Fibroblast of lung (primary cell): ENCODE results near the gene SLC44A1. TPM values are rescaled to one million over a fixed set of nuclear protein-coding genes. Genes with fewer than 3 reads are reported as not detected.

Experiments used
- DNase-seq, 2 donors: peaks; one replicate each; pipeline versions ENCODE4 v3.0.0 to v3.0.0-alpha.2; 2010; ENCODE audit warnings: low read depth in 2 of 2
- H2AFZ ChIP-seq: 2 replicates; pipeline ENCODE4 v1.5.1; 2012; ENCODE audit warnings: low read length, control low read depth, inconsistent platforms
- H3K27ac ChIP-seq: 2 replicates; pipeline ENCODE4 v1.5.1; 2011; ENCODE audit warnings: low read length, control low read depth; ENCODE audit not compliant: insufficient read depth
- H3K27me3 ChIP-seq: 2 replicates; pipeline ENCODE4 v1.5.1; 2011; ENCODE audit warnings: mild to moderate bottlenecking, low read length; ENCODE audit not compliant: control insufficient read depth, insufficient read depth
- H3K36me3 ChIP-seq: 2 replicates; pipeline ENCODE4 v1.5.1; 2011; ENCODE audit warnings: low read length; ENCODE audit not compliant: control insufficient read depth, insufficient read depth
- H3K4me1 ChIP-seq: 2 replicates; pipeline ENCODE4 v1.5.1; 2011; ENCODE audit warnings: low read length; ENCODE audit not compliant: control insufficient read depth, insufficient read depth; ENCODE audit errors: extremely low read depth
- H3K4me2 ChIP-seq: 2 replicates; pipeline ENCODE4 v1.5.1; 2011; ENCODE audit warnings: low read length, control low read depth; ENCODE audit not compliant: insufficient read depth; ENCODE audit errors: extremely low read depth
- H3K4me3 ChIP-seq, 4 experiments: fragments of 200-600 bp in 1 of 4; sonication (generic) in 1 of 4; replicated peaks in 1 of 4; 2 replicates each; pipeline ENCODE4 v1.5.1; 2011 to 2016; ENCODE audit warnings: low read length in 4 of 4, low read depth in 3 of 4, mild to moderate bottlenecking in 3 of 4, control low read depth in 2 of 4, inconsistent platforms in 1 of 4, mixed read lengths in 1 of 4; ENCODE audit not compliant: insufficient read depth in 1 of 4; ENCODE audit errors: control extremely low read depth in 1 of 4
- H3K79me2 ChIP-seq: 2 replicates; pipeline ENCODE4 v1.5.1; 2012; ENCODE audit warnings: mild to moderate bottlenecking, low read length, inconsistent platforms; ENCODE audit not compliant: control insufficient read depth, insufficient read depth
- H3K9ac ChIP-seq: 2 replicates; pipeline ENCODE4 v1.5.1; 2011; ENCODE audit warnings: mild to moderate bottlenecking, low read length, control low read depth; ENCODE audit not compliant: insufficient read depth
- H3K9me3 ChIP-seq: 2 replicates; pipeline ENCODE4 v1.5.1; 2012; ENCODE audit warnings: low read depth, low read length; ENCODE audit not compliant: control insufficient read depth, insufficient read depth
- H4K20me1 ChIP-seq: 2 replicates; pipeline ENCODE4 v1.5.1; 2011; ENCODE audit warnings: low read length; ENCODE audit not compliant: control insufficient read depth, insufficient read depth; ENCODE audit errors: extremely low read depth
- CTCF ChIP-seq, 2 donors: IDR thresholded peaks in 1 of 2; conservative IDR thresholded peaks in 1 of 2; 1 replicate in 1 of 2; 2 replicates in 1 of 2; pipeline ENCODE4 v1.5.1; 2011 to 2012; ENCODE audit warnings: low read length in 2 of 2, control low read depth in 1 of 2, inconsistent platforms in 1 of 2, low read depth in 1 of 2, mild to moderate bottlenecking in 1 of 2
- EZH2 ChIP-seq: IDR thresholded peaks from 2 replicates; pipeline ENCODE4 v1.5.1; 2012; ENCODE audit warnings: low read length, control low read depth, mild to moderate bottlenecking; ENCODE audit errors: missing control alignments
- polyA plus RNA-seq, 2 donors: library from polyadenylated mRNA; depleted of rRNA in 1 of 2; stranded (reverse) in 1 of 2; unstranded in 1 of 2; fragments of >200 nt; gene quantifications; 2 replicates each; pipeline ENCODE4 v1.2.1, GENCODE V29; 2011 to 2012; ENCODE audit warnings: missing spikeins in 1 of 2
- total RNA-seq: library from RNA; depleted of rRNA; stranded (reverse); fragments of >200 nt; gene quantifications from 2 replicates; pipeline ENCODE4 v1.2.1, GENCODE V29; 2014

Gene SLC44A1
- total and polyA plus RNA-seq, 2 donors (not counting 1 experiment from before 2014, with no cell fraction given), result 35.9 to 54.2 TPM

GRCh38 chr9:105275938-105276337 is 31.5 kb downstream of the SLC44A1 start:
- H3K4me3 ChIP-seq, result no peak overlapping the region
- no peaks in the 10 kb centered on the region for H4K20me1 ChIP-seq

GRCh38 chr9:105278751-105279150 is 34.3 kb downstream of the SLC44A1 start:
- no peak overlapping the region for H3K4me2 ChIP-seq
- no peaks in the 10 kb centered on the region for H3K36me3 ChIP-seq
- no peak overlapping the region for H2AFZ ChIP-seq
- H3K27ac ChIP-seq, result no peak overlapping the region
- no peaks in the 10 kb centered on the region for H3K27me3 ChIP-seq
- no peak for TF ChIP-seq CTCF (conservative IDR thresholded peaks at IDR 0.05 in 1 of 2, IDR thresholded peaks at IDR 0.05 in 1 of 2; ENCODE audit: low read depth in 1 of 2, low read length in 2 of 2)
- TF ChIP-seq EZH2, result no peak
- H3K79me2 ChIP-seq, result no peaks in the 10 kb centered on the region
- H3K4me3 ChIP-seq, result no peak overlapping the region
- no peaks in the 10 kb centered on the region for H3K9me3 ChIP-seq
- H4K20me1 ChIP-seq, result no peaks in the 10 kb centered on the region
- no peak overlapping the region for H3K9ac ChIP-seq
- H3K4me1 ChIP-seq, result peaks cover 4% of the 10 kb centered on the region
- DNase-seq, result no peak

More at GRCh38 chr9:105275938-105276337, 31.5 kb downstream of the SLC44A1 start:
- no peak overlapping the region for H2AFZ ChIP-seq
- no peak for DNase-seq
- TF ChIP-seq CTCF (conservative IDR thresholded peaks at IDR 0.05 in 1 of 2, IDR thresholded peaks at IDR 0.05 in 1 of 2; ENCODE audit: low read depth in 1 of 2, low read length in 2 of 2), result no peak
- no peak for TF ChIP-seq EZH2
- no peaks in the 10 kb centered on the region for H3K79me2 ChIP-seq
- H3K9ac ChIP-seq, result no peak overlapping the region
- H3K27me3 ChIP-seq, result no peaks in the 10 kb centered on the region
- no peaks in the 10 kb centered on the region for H3K36me3 ChIP-seq
- no peaks in the 10 kb centered on the region for H3K9me3 ChIP-seq
- no peak overlapping the region for H3K27ac ChIP-seq
- peaks cover 4% of the 10 kb centered on the region for H3K4me1 ChIP-seq
- no peak overlapping the region for H3K4me2 ChIP-seq

GRCh38 chr9:105280691-105281090 is 36.2 kb downstream of the SLC44A1 start:
- TF ChIP-seq CTCF (conservative IDR thresholded peaks at IDR 0.05 in 1 of 2, IDR thresholded peaks at IDR 0.05 in 1 of 2; ENCODE audit: low read depth in 1 of 2, low read length in 2 of 2), result no peak
- no peak for TF ChIP-seq EZH2
- no peak overlapping the region for H3K27ac ChIP-seq
- H3K4me3 ChIP-seq, result no peak overlapping the region
- H3K4me2 ChIP-seq, result no peak overlapping the region
- H3K27me3 ChIP-seq, result no peaks in the 10 kb centered on the region
- no peaks in the 10 kb centered on the region for H3K79me2 ChIP-seq
- H3K36me3 ChIP-seq, result no peaks in the 10 kb centered on the region
- no peaks in the 10 kb centered on the region for H4K20me1 ChIP-seq
- peaks cover 4% of the 10 kb centered on the region for H3K4me1 ChIP-seq
- peak in 1 of 2 donors; percentile 66 for DNase-seq
- H3K9me3 ChIP-seq, result no peaks in the 10 kb centered on the region
- no peak overlapping the region for H3K9ac ChIP-seq
- no peak overlapping the region for H2AFZ ChIP-seq
